Measurements from ENCODE around the gene EPHA1.

EPHA1 gene

DNA sequence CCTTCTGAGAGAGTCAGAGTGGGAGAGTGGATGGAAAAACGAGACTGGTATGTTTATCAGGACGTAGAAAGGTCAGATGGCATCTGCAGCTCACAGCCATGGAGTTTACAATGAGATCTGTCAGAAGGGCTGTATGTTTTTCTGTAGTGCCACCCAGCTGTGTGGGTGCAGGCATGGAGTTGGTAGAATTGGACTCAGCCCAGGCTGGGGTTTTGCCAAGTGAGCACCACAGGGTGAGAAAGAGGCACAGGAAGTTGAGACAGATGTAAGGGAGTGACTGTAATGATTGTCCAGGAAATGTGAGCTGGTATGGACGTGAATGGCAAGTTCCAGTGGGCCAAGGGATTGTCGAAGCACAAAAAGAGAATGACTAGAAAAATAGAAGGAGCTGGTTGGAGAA is 36.6 kb downstream of the EPHA1 start:
- H3K4me1 ChIP-seq (ENCODE audit: low read length) = no peaks in the 10 kb centered on the region
- TF ChIP-seq EZH2phosphoT487 (IDR thresholded peaks at IDR 0.05; ENCODE audit: low read length) (no peak), EZH2 (optimal IDR thresholded peaks at IDR 0.05; ENCODE audit: low read depth, low read length) (no peak)
- TF ChIP-seq, protein P1, sequence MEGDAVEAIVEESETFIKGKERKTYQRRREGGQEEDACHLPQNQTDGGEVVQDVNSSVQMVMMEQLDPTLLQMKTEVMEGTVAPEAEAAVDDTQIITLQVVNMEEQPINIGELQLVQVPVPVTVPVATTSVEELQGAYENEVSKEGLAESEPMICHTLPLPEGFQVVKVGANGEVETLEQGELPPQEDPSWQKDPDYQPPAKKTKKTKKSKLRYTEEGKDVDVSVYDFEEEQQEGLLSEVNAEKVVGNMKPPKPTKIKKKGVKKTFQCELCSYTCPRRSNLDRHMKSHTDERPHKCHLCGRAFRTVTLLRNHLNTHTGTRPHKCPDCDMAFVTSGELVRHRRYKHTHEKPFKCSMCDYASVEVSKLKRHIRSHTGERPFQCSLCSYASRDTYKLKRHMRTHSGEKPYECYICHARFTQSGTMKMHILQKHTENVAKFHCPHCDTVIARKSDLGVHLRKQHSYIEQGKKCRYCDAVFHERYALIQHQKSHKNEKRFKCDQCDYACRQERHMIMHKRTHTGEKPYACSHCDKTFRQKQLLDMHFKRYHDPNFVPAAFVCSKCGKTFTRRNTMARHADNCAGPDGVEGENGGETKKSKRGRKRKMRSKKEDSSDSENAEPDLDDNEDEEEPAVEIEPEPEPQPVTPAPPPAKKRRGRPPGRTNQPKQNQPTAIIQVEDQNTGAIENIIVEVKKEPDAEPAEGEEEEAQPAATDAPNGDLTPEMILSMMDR (IDR thresholded peaks at IDR 0.05; ENCODE audit: low read length) = no peak
- no peak overlapping the region for H3K4me2 ChIP-seq (ENCODE audit: low read depth, low read length)
- H3K9me3 ChIP-seq (replicated peaks; ENCODE audit: insufficient read depth, low read length) = no peaks in the 10 kb centered on the region
- no peak overlapping the region for H3K4me3 ChIP-seq (ENCODE audit: low read length)
- H3K27me3 ChIP-seq (replicated peaks; ENCODE audit: insufficient read depth, low read length) = no peaks in the 10 kb centered on the region
- no peaks in the 10 kb centered on the region for H3K36me3 ChIP-seq (replicated peaks; ENCODE audit: insufficient read depth, low read length)
- no peaks in the 10 kb centered on the region for H3K9me2 ChIP-seq (replicated peaks; ENCODE audit: insufficient read depth, low read length)
- H3K79me2 ChIP-seq (ENCODE audit: low read length) = no peaks in the 10 kb centered on the region
- no peak for DNase-seq
- H3F3A ChIP-seq (ENCODE audit: insufficient read depth, low read length) = no peaks in the 10 kb centered on the region
- H3K9ac ChIP-seq (ENCODE audit: low read length) = no peak overlapping the region
- no peak overlapping the region for H3K27ac ChIP-seq (ENCODE audit: low read length)
- no peaks in the 10 kb centered on the region for H4K20me1 ChIP-seq (ENCODE audit: insufficient read depth, low read length)
- no peak overlapping the region for H2AFZ ChIP-seq (ENCODE audit: low read length)

DNA sequence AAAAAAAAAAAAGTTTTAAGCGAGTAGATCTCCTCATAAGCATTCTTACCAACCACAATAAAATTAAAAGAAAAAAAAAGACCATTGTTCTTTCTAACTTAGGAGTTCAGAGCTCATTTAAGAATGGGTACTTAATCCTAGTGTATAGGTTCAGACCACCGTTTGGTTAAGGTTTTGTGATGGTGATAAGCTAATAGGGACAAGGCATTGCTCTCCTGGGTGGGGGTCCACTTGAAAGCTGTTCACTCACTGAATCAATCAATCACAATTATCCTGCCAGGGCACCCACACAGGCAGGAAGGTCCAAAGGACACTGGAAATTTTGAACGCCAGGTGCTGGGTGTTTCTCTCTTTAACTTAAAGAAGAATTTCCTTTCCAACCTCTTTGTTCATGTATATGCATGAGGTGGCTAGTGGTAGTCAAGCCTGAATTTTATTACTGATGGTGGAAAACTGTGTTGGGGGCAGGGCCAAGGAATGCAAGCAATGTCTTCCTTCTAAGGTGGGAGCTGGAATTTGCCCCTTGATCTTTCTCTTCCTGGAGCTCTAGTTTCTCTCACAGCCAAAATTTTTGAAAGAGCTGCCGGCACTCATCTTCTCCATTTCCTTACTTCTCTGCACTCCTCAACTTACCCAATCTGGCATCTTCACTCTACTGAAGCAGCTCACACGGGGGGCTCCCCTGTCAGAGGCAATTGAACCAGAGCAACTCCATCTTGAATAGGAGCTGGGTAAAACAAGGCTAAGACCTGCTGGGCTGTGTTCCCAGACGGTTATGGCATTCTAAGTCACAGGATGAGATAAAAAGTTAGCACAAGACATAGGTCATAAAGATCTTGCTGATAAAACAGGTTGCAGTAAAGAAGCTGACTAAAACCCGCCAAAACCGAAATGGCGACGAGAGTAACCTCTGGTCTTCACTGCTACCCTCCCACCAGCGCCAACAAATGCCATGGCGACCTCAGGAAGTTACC is 38.7 kb downstream of the EPHA1 start:
- Histone ChIP-seq H3K27ac (ENCODE audit: low read length) (no peak overlapping the region), H3K27me3 (replicated peaks; ENCODE audit: insufficient read depth, low read length) (no peaks in the 10 kb centered on the region), H4K20me1 (ENCODE audit: insufficient read depth, low read length) (no peaks in the 10 kb centered on the region), H3K4me2 (ENCODE audit: low read depth, low read length) (no peak overlapping the region), H3K4me1 (ENCODE audit: low read length) (no peaks in the 10 kb centered on the region), H2AFZ (ENCODE audit: low read length) (no peak overlapping the region), H3K9ac (ENCODE audit: low read length) (no peak overlapping the region), H3K9me2 (replicated peaks; ENCODE audit: insufficient read depth, low read length) (no peaks in the 10 kb centered on the region), H3K79me2 (ENCODE audit: low read length) (no peaks in the 10 kb centered on the region), H3K9me3 (replicated peaks; ENCODE audit: insufficient read depth, low read length) (no peaks in the 10 kb centered on the region), H3K36me3 (replicated peaks; ENCODE audit: insufficient read depth, low read length) (no peaks in the 10 kb centered on the region), H3F3A (ENCODE audit: insufficient read depth, low read length) (no peaks in the 10 kb centered on the region), H3K4me3 (ENCODE audit: low read length) (no peak overlapping the region)
- DNase-seq = no peak
- TF ChIP-seq, protein P1 (IDR thresholded peaks at IDR 0.05; ENCODE audit: low read length) = no peak
- TF ChIP-seq EZH2 (optimal IDR thresholded peaks at IDR 0.05; ENCODE audit: low read depth, low read length) = no peak
- no peak for TF ChIP-seq EZH2phosphoT487 (IDR thresholded peaks at IDR 0.05; ENCODE audit: low read length)

DNA sequence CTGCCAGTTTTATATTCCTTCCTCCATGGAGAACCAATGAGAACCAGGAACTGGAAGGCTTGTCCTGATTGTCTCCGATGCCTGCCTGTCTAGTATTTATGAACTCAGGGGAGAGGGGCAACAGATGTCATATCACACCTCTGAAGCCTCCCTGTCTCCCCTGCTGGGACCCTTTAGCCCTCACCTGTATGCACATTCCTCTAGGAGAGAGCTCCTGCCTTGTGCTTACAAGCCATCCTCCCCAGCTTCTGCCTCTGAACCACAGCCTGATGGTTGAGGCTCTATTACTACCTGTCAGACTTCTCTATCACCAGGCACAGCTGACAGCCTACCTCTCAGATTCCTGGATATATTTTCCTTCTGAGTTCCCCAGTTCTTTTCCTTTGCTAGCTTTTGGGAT is 40.3 kb downstream of the EPHA1 start:
- no peaks in the 10 kb centered on the region for H3K9me3 ChIP-seq (replicated peaks; ENCODE audit: insufficient read depth, low read length)
- no peaks in the 10 kb centered on the region for H3K79me2 ChIP-seq (ENCODE audit: low read length)
- peaks cover 4% of the 10 kb centered on the region for H3K27me3 ChIP-seq (replicated peaks; ENCODE audit: insufficient read depth, low read length)
- H3K4me3 ChIP-seq (ENCODE audit: low read length) = no peak overlapping the region
- no peak overlapping the region for H2AFZ ChIP-seq (ENCODE audit: low read length)
- H3K9ac ChIP-seq (ENCODE audit: low read length) = no peak overlapping the region
- no peaks in the 10 kb centered on the region for H3K36me3 ChIP-seq (replicated peaks; ENCODE audit: insufficient read depth, low read length)
- H3K9me2 ChIP-seq (replicated peaks; ENCODE audit: insufficient read depth, low read length) = no peaks in the 10 kb centered on the region
- no peaks in the 10 kb centered on the region for H3F3A ChIP-seq (ENCODE audit: insufficient read depth, low read length)
- no peaks in the 10 kb centered on the region for H3K4me1 ChIP-seq (ENCODE audit: low read length)
- TF ChIP-seq, protein P1 (IDR thresholded peaks at IDR 0.05; ENCODE audit: low read length) = no peak
- TF ChIP-seq EZH2 (optimal IDR thresholded peaks at IDR 0.05; ENCODE audit: low read depth, low read length) (no peak), EZH2phosphoT487 (IDR thresholded peaks at IDR 0.05; ENCODE audit: low read length) (no peak)
- no peak for DNase-seq
- no peaks in the 10 kb centered on the region for H4K20me1 ChIP-seq (ENCODE audit: insufficient read depth, low read length)
- H3K27ac ChIP-seq (ENCODE audit: low read length) = no peak overlapping the region
- H3K4me2 ChIP-seq (ENCODE audit: low read depth, low read length) = no peak overlapping the region
